Measurements from ENCODE around the gene WNT3A.

The WNT3A gene

DNA sequence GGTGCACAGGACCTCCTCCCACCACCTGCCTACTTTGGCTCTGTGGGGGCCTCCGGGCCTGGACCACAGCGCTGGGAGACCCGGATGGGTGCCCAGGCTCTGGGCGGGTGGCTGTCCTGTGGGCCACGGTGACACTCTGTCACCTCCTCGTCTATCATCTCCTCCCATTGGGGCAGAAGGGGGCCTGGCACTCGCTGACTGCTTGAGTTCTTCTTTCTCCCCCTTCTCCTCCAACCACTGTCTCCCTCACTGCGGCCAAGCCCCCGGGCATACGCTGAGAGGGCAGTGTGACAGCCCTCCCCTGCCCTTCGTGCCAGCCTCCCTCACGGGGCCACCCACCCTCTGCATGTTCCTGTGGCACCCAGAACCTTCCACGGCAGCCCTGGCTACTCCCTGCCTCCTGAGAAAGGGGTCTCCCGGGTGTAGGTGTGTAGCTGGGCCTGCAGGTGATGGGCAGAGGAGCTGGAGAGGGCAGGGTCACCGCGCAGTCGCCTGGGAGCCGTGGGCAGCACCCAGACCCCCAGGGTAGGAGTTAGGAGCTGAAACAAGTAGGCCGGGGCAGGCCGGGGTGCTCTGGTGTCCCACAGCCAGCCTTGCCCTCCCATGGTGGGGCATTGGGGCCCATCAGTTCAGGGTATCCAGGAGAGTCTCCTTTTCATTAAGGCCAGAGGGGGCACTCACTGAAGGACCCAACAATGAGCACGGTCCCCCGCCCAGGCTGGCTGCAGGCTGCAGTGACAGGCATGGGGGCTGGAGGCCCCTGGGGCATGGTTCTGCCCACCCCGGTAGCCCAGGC, 66.5 kb downstream of the WNT3A start:
- no peak overlapping the region for H2AFZ ChIP-seq (ENCODE audit: low read depth, low read length)
- H3K27me3 ChIP-seq (ENCODE audit: insufficient read depth, low read length) = peaks cover 20% of the 10 kb centered on the region
- no peaks in the 10 kb centered on the region for H3K9me3 ChIP-seq (ENCODE audit: low read length)
- peaks cover 12% of the 10 kb centered on the region for H3K4me1 ChIP-seq (ENCODE audit: insufficient read depth, low read length)
- no peaks in the 10 kb centered on the region for H3K36me3 ChIP-seq (ENCODE audit: insufficient read depth, low read length)
- H3K4me3 ChIP-seq (ENCODE audit: low read length) = no peak overlapping the region

DNA sequence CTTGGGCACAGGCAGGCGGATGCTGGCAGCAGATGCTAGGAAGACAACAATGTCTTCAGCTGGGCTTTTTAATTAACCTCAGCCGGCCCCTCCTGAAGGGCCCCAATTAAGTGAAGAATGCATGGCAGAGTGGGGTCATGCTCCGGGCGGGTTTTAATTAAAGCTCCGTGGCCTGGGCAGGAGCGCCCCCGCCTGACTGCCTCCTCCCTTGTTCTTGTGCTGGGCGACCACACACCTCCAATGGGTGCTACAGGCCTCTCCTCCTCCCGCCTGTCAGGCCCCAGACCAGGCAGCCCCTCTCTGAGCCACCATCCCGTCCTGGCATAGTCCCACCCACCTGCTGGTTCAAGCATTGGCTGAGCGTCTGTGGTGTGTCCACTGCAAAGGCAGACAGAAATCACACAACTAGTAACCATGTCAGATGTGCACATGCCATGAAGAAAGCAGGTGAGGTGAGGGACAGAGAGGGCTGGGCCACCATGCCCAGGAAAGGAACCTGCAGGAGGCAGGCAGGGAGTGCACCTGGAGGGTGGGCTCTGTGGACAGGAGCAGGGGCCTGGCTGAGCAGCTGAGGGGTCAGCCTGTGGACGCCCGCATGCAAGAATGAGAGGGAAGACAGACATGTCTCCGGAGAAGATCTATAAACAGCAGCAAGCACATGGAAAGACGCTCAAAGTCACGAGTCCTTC, 67.2 kb downstream of the WNT3A start:
- no peaks in the 10 kb centered on the region for H3K9me3 ChIP-seq (ENCODE audit: low read length)
- H3K4me1 ChIP-seq (ENCODE audit: insufficient read depth, low read length) = peaks cover 12% of the 10 kb centered on the region
- no peak overlapping the region for H2AFZ ChIP-seq (ENCODE audit: low read depth, low read length)
- H3K4me3 ChIP-seq (ENCODE audit: low read length) = no peak overlapping the region
- H3K27me3 ChIP-seq (ENCODE audit: insufficient read depth, low read length) = peaks cover 16% of the 10 kb centered on the region
- H3K36me3 ChIP-seq (ENCODE audit: insufficient read depth, low read length) = no peaks in the 10 kb centered on the region

DNA sequence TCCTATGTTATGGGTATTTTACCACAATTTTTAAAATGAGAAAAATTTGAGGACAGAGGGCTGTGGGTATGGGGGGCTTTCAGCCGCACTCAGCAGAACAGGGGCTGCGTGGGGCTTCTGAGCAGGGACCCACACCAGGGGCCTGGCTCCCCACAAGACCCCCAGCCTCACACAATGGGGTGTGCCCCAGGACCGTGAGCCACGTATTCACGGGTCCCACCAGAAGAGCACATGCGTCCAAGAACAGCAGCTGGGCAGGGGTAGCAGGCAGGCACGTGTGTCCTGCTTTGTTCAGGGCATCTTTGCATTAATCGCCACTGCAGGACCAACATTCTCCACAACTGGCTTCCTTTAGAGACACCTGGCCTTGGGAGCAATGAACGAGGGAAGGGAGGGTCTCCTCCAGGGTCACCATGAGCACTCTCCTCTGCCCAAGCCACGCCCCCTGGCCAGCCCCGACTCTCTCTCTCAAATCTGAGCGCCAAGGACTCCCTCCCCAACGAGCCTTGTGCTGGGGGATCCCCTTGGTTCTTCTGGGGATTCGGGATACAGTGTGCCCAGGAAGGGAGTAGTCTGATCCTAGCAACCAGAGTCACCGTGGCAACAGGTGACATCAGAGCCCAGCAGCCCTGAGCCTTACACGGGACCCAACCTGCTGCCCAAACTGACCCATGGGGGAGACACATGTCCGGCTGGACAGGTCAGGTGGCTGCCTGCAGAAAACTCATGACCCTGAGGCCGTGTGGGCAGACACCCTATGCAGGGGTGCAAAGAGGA, 68.3 kb downstream of the WNT3A start:
- Histone ChIP-seq H3K4me1 (ENCODE audit: insufficient read depth, low read length) (peaks cover 12% of the 10 kb centered on the region), H3K27me3 (ENCODE audit: insufficient read depth, low read length) (peaks cover 8% of the 10 kb centered on the region), H3K4me3 (ENCODE audit: low read length) (no peak overlapping the region), H2AFZ (ENCODE audit: low read depth, low read length) (no peak overlapping the region), H3K36me3 (ENCODE audit: insufficient read depth, low read length) (no peaks in the 10 kb centered on the region), H3K9me3 (ENCODE audit: low read length) (no peaks in the 10 kb centered on the region)

DNA sequence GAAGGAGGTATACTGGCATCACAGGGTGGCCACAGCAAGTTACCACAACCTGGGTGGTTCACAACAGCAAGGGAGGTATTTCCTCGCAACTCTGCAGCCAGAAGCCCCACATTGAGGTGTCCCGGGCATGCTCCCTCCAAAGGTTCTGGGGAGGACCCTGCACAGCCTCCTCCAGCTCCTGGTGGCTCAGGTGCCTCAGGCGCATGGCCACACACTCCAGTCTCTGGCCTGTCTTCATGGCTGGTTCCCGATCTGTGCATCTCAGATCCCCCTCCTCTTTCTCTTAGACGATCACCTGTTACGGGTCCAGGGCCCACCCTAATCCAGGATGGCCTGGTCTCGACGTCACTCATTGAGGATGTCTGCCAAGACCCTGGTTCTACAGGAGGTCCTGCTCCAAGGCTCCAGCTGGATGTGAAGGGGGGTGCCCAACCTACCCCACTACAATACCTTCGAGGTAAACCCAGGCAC, 69.0 kb downstream of the WNT3A start:
- H2AFZ ChIP-seq (ENCODE audit: low read depth, low read length) = no peak overlapping the region
- H3K27me3 ChIP-seq (ENCODE audit: insufficient read depth, low read length) = peaks cover under 1% of the 10 kb centered on the region
- no peaks in the 10 kb centered on the region for H3K36me3 ChIP-seq (ENCODE audit: insufficient read depth, low read length)
- no peak overlapping the region for H3K4me3 ChIP-seq (ENCODE audit: low read length)
- H3K9me3 ChIP-seq (ENCODE audit: low read length) = no peaks in the 10 kb centered on the region
- peaks cover 12% of the 10 kb centered on the region for H3K4me1 ChIP-seq (ENCODE audit: insufficient read depth, low read length)

DNA sequence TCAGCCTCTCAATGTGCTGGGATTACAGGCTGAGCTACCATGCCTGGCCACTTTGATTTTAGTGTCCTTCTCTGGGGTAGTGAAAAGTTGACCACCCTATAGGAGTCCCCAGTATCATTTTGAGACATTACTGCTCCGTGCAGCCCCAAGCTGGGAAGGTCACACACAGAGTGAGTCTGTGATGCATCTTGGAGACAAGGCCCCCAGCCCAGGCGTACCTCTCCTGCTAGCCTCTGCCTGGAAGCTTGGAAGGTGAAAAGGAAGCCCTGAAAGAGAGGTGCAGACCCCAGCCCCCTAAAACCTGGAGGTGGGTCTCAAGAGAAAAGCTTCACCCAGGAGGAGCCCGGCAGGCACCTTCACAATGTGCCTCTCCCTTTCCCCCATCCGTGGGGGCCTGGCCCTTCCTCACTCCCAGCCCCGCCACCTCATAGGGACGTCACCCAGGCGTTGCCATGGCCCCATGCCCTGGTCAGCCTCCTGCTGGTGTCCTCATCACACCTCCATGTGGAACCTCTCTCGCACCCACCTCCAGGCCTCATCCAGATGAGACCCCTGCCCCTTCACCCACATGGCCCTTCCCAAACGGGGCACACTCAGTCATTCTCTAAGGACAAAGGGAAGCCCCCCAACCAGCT, 70.1 kb downstream of the WNT3A start:
- Histone ChIP-seq H3K4me3 (ENCODE audit: low read length) (no peak overlapping the region), H3K9me3 (ENCODE audit: low read length) (no peaks in the 10 kb centered on the region), H3K27me3 (ENCODE audit: insufficient read depth, low read length) (no peaks in the 10 kb centered on the region), H3K36me3 (ENCODE audit: insufficient read depth, low read length) (no peaks in the 10 kb centered on the region), H3K4me1 (ENCODE audit: insufficient read depth, low read length) (peaks cover 19% of the 10 kb centered on the region), H2AFZ (ENCODE audit: low read depth, low read length) (no peak overlapping the region)

DNA sequence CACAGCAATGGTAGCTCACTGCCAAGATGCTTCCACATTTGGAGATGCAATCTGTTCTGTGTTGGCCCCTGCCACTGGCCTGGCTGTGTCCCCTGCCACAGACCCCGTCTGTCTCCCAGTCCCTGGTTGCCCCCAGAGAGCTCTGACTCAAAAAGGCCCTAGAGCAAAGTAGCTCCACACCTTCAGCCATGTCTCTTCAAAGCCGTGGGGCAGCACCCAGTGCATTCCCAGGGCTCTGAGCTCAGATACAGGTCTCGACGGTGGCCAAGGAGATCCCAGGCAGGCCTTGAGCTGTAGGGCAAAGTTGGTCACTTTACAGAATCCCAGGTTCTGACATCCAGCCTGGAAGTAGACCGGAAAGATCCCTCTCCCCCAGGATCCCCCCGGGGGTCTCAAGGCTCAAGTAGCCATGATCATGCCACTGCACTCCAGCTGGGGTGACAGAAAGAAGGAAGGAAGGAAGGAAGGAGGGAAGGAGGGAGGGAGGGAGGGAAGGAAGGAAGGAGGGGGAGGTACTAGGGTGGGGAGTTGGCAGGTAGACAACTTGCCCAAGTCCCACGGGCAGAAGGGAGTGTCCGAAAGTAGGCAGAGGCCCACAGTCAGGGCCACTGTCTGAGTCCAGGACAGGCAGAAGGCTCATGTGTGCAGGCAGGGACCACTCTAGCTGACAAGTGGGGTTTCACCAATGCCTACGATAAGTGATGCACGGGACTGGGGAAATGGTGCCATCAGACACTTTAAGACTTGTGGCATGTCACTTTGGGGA, 71.0 kb downstream of the WNT3A start:
- Histone ChIP-seq H3K4me1 (ENCODE audit: insufficient read depth, low read length) (peaks cover 19% of the 10 kb centered on the region), H2AFZ (ENCODE audit: low read depth, low read length) (no peak overlapping the region), H3K9me3 (ENCODE audit: low read length) (no peaks in the 10 kb centered on the region), H3K36me3 (ENCODE audit: insufficient read depth, low read length) (no peaks in the 10 kb centered on the region), H3K27me3 (ENCODE audit: insufficient read depth, low read length) (no peaks in the 10 kb centered on the region), H3K4me3 (ENCODE audit: low read length) (no peak overlapping the region)

DNA sequence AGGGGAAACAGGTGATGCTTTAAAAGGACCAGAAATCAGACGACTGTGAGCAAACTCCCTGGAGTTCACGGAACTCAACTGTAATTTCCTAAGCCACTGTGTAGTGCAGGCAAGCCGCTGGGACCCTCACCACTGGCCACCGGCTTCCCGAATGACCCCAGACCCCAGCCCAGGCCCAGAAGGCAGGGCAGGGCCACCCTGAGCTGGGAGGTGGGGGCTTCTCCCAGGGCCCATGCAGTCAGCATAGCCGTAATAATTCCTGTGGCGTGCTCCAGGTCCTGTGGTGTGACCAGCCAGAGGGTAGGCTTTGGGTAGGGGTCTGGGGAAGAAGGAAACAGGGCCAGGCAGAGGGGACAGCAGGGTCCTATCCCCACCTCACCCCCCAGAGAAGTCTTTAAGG, 72.2 kb downstream of the WNT3A start:
- Histone ChIP-seq H3K27me3 (ENCODE audit: insufficient read depth, low read length) (no peaks in the 10 kb centered on the region), H3K4me3 (ENCODE audit: low read length) (no peak overlapping the region), H2AFZ (ENCODE audit: low read depth, low read length) (no peak overlapping the region), H3K36me3 (ENCODE audit: insufficient read depth, low read length) (no peaks in the 10 kb centered on the region), H3K9me3 (ENCODE audit: low read length) (no peaks in the 10 kb centered on the region), H3K4me1 (ENCODE audit: insufficient read depth, low read length) (peaks cover 12% of the 10 kb centered on the region)

DNA sequence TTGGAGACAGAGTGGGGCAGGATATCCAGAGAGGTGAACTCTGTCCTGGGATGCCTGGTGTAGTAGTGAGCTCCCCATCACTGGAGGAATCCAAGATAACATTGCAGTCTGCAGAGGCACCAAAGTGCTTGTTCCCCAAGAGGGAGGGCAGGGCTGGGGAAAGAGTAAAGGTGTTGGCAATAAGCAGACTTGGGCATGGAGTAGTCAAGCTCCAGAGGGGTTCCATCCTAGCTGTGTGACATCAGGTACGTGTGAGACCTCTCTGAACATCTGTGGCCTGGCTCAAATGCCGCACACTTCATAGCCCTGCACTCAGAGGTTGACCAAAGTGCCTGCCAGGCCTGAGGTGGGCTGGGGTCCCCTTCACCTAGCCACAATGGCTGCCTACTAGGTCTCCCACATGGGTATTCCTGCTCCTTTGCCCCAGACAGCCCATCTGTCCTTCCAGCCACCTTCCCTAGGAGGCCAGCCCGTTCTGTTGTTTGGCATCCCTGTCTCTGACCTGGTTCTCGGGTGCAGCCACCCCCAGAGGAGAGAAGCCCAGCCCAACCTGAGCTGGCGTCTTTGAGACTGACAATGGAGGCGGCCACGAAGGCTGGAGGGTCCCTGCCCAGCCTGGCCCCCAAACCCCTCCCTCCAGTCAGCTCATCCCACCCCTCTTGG, 72.9 kb downstream of the WNT3A start:
- no peak overlapping the region for H3K4me3 ChIP-seq (ENCODE audit: low read length)
- H3K36me3 ChIP-seq (ENCODE audit: insufficient read depth, low read length) = no peaks in the 10 kb centered on the region
- no peak overlapping the region for H2AFZ ChIP-seq (ENCODE audit: low read depth, low read length)
- no peaks in the 10 kb centered on the region for H3K27me3 ChIP-seq (ENCODE audit: insufficient read depth, low read length)
- H3K4me1 ChIP-seq (ENCODE audit: insufficient read depth, low read length) = peaks cover 17% of the 10 kb centered on the region
- no peaks in the 10 kb centered on the region for H3K9me3 ChIP-seq (ENCODE audit: low read length)

DNA sequence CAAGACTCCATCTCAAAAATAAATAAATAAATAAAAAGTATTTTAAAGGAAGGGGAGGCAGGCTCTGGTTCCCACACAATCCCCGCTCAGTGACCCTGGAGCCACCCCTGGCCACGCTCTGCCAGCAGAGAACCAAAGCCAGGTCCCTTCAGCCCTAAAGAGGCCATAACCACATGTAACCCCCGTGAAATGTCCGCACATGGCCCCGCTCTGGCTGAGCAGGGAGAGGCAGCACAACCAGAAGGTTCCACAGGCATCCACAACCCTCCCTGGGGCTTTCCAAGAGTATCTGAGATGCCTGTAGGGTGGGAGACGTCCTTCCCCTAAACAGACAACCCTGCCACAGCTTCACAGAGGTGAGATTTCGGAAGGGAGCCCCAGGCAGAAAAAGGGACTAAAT, 74.3 kb downstream of the WNT3A start:
- peak overlapping the region; percentile 94 for H3K4me3 ChIP-seq (ENCODE audit: low read length)
- peaks cover 29% of the 10 kb centered on the region for H3K4me1 ChIP-seq (ENCODE audit: insufficient read depth, low read length)
- H2AFZ ChIP-seq (ENCODE audit: low read depth, low read length) = no peak overlapping the region
- H3K36me3 ChIP-seq (ENCODE audit: insufficient read depth, low read length) = no peaks in the 10 kb centered on the region
- no peaks in the 10 kb centered on the region for H3K9me3 ChIP-seq (ENCODE audit: low read length)
- no peaks in the 10 kb centered on the region for H3K27me3 ChIP-seq (ENCODE audit: insufficient read depth, low read length)

DNA sequence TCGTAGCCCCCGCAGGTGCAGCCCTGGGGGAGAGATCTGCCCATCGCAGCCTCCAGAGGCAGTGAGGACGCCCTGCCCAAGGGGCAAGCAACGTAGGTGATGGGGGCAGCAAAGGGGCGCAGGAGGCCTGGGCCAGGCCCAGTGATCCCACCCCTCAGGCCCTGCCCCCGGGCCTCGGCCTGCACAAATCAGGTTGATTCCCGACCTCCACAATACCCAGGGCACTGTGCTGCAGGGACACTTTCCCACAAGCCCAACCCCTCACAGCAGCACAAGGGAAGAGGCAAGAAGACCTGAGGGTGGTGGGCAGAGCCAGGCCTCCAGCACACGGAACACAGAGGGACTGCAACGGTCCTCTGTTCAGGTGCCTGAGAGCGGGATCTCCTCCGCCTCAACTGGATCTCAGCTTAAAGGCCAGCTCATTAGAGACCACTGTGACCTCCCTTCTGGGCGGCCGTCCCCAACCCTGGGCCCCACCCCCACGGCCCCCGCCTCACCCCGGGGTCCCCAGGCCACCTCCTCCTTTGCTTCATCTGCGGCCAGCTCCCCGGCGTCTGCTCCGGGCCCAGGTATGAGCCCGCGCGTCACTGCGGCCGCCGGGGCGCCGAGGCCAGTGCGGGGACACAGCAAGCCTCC, 74.9 kb downstream of the WNT3A start:
- no peaks in the 10 kb centered on the region for H3K36me3 ChIP-seq (ENCODE audit: insufficient read depth, low read length)
- no peaks in the 10 kb centered on the region for H3K27me3 ChIP-seq (ENCODE audit: insufficient read depth, low read length)
- H2AFZ ChIP-seq (ENCODE audit: low read depth, low read length) = peak overlapping the region; percentile 8
- H3K4me1 ChIP-seq (ENCODE audit: insufficient read depth, low read length) = peaks cover 29% of the 10 kb centered on the region
- H3K9me3 ChIP-seq (ENCODE audit: low read length) = no peaks in the 10 kb centered on the region
- H3K4me3 ChIP-seq (ENCODE audit: low read length) = peak overlapping the region; percentile 94

DNA sequence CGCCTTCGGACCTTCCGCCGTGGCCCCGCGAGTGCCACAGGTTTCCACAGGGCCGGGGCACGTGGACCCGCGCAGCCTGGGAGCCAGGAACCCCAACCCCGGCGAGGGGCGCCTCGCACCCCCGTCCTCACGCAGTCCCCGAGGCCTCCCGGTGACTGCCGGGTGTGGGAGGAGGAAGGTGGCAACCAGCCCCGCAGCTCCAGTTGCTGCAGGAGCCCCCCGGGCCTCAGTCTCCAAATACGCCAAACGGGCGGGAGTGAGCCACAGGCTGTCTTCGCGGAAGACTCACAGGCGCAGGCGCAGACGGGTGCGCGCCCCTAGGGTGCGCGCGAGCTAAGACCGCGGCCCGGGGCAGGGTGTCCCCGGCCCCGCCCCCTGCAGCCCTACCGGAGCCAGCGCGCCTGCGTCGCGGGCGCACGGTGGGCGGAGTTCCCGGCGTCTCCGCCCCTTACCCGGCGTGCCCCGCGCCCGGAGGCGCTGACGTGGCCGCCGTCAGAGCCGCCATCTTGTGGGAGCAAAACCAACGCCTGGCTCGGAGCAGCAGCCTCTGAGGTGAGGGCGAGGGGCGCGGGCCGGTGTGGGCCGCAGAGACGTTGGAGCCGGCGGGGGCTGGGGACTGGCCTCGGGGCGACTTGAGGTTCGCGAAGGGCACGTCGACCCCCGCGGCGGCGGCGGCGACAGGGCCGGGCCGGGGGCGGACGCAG, 75.6 kb downstream of the WNT3A start, which contains the start of gene ARF1:
ARF1 (plus strand) TSS at position 495 of the 704 bp plus-strand sequence. CDS start 14,407 bp downstream, outside the sequence.
- Histone ChIP-seq H2AFZ (ENCODE audit: low read depth, low read length) (peak within 1 kb of the TSS; percentile 8), H3K4me1 (ENCODE audit: insufficient read depth, low read length) (peaks cover 29% of the 10 kb centered on the region), H3K4me3 (ENCODE audit: low read length) (peak within 1 kb of the TSS; percentile 94), H3K36me3 (ENCODE audit: insufficient read depth, low read length) (no peaks in the 10 kb centered on the region), H3K9me3 (ENCODE audit: low read length) (no peaks in the 10 kb centered on the region), H3K27me3 (ENCODE audit: insufficient read depth, low read length) (no peaks in the 10 kb centered on the region)

Data from neuron (in vitro differentiated cells).